K562 (cell line): ENCODE measurements around the gene RNF20. TPM values are rescaled to one million over a fixed set of nuclear protein-coding genes. Genes with fewer than 3 reads are reported as not detected.

ENCODE experiments used
- BRD4 ChIP-seq: fragments of 200-600 bp; sonication (generic); IDR thresholded peaks from 2 replicates; pipeline ENCODE4 v1.6.1; 2017; ENCODE audit warnings: inconsistent platforms
- CAMTA2 ChIP-seq: fragments of 250-450 bp; sonication (Bioruptor Pico); conservative IDR thresholded peaks from 2 replicates; pipeline ENCODE4 v1.5.1; 2022
- ELF1 ChIP-seq: fragments of 200-800 bp; sonication (Bioruptor generic); IDR thresholded peaks from 2 replicates; pipeline ENCODE4 v1.6.1; 2016; ENCODE audit warnings: missing genetic modification characterization, missing compliant biosample characterization
- ESRRB ChIP-seq: fragments of 250-450 bp; sonication (Bioruptor Pico); IDR thresholded peaks from 2 replicates; pipeline ENCODE4 v1.5.0; 2020; ENCODE audit warnings: mild to moderate bottlenecking, moderate library complexity, borderline replicate concordance
- FOSL1 ChIP-seq: fragments of 200-800 bp; sonication (Bioruptor generic); conservative IDR thresholded peaks from 2 replicates; pipeline ENCODE4 v1.6.1; 2016; ENCODE audit warnings: missing genetic modification characterization, missing compliant biosample characterization
- HDAC6 ChIP-seq: IDR thresholded peaks from 2 replicates; pipeline ENCODE4 v1.6.1; 2012; ENCODE audit warnings: low read depth, mild to moderate bottlenecking, control low read depth, inconsistent platforms, low read length, moderate library complexity
- IRF2 ChIP-seq: sonication (generic); formaldehyde crosslinking; IDR thresholded peaks from 2 replicates; pipeline ENCODE4 v1.8.1; 2022; ENCODE audit warnings: mild to moderate bottlenecking, missing genetic modification reagents
- JUN ChIP-seq, 2 experiments: sonication (generic) in 1 of 2; formaldehyde crosslinking in 1 of 2; IDR thresholded peaks; 2 replicates each; pipeline versions ENCODE4 v1.6.1 to v1.8.0; 2012 to 2022; ENCODE audit warnings: borderline replicate concordance in 2 of 2, mild to moderate bottlenecking in 2 of 2, improper control_type of control experiment in 1 of 2, low read depth in 1 of 2, low read length in 1 of 2, missing genetic modification reagents in 1 of 2
- MED1 ChIP-seq: sonication (generic); formaldehyde crosslinking; IDR thresholded peaks from 2 replicates; pipeline ENCODE4 v1.8.1; 2023; ENCODE audit warnings: missing genetic modification reagents, borderline replicate concordance
- MIER1 ChIP-seq: fragments of 450-650 bp; IDR thresholded peaks from 2 replicates; pipeline ENCODE4 v1.6.1; 2016; ENCODE audit warnings: antibody characterized with exemption, mild to moderate bottlenecking, low read depth
- NFIX ChIP-seq: fragments of 250-450 bp; sonication (Bioruptor Pico); IDR thresholded peaks from 2 replicates; pipeline ENCODE4 v1.4.0; 2020; ENCODE audit warnings: low read depth, mild to moderate bottlenecking, moderate library complexity
- NR1H2 ChIP-seq: sonication (generic); formaldehyde crosslinking; IDR thresholded peaks from 2 replicates; pipeline ENCODE4 v1.4.0; 2020; ENCODE audit warnings: mild to moderate bottlenecking, missing genetic modification reagents
- NUFIP1 ChIP-seq: fragments of 450-650 bp; IDR thresholded peaks from 2 replicates; pipeline ENCODE4 v1.6.1; 2018; ENCODE audit not compliant: partially characterized antibody
- SNRNP70 ChIP-seq: fragments of 200-400 bp; formaldehyde crosslinking; optimal IDR thresholded peaks from 2 replicates; pipeline ENCODE3; 2017; ENCODE audit warnings: low read depth, low read length
- SRSF1 ChIP-seq: fragments of 200-400 bp; formaldehyde crosslinking; IDR thresholded peaks from 2 replicates; pipeline ENCODE4 v1.6.1; 2017; ENCODE audit warnings: mild to moderate bottlenecking, low read depth, low read length, moderate library complexity
- TCF7L2 ChIP-seq: fragments of 150-350 bp; IDR thresholded peaks from 2 replicates; pipeline ENCODE4 v1.6.1; 2016; ENCODE audit warnings: low read depth, mild to moderate bottlenecking, low read length, moderate library complexity
- XRCC3 ChIP-seq: fragments of 450-650 bp; IDR thresholded peaks from 2 replicates; pipeline ENCODE4 v1.6.1; 2017; ENCODE audit warnings: mild to moderate bottlenecking, moderate library complexity
- XRCC4 ChIP-seq: IDR thresholded peaks from one replicate; pipeline ENCODE4 v1.6.1; 2011; ENCODE audit not compliant: insufficient read depth, insufficient read length; ENCODE audit errors: extremely low read depth
- ZNF232 ChIP-seq: sonication (generic); formaldehyde crosslinking; IDR thresholded peaks from 2 replicates; pipeline ENCODE4 v1.8.0; 2022; ENCODE audit warnings: mild to moderate bottlenecking, missing genetic modification reagents
- ZNF311 ChIP-seq: fragments of 250-450 bp; sonication (Bioruptor Pico); IDR thresholded peaks from 2 replicates; pipeline ENCODE4 v1.4.0; 2020; ENCODE audit warnings: mild to moderate bottlenecking, moderate library complexity
- ZNF644 ChIP-seq: fragments of 200-800 bp; sonication (Bioruptor generic); IDR thresholded peaks from 2 replicates; pipeline ENCODE4 v1.6.1; 2016; ENCODE audit warnings: low read depth, missing genetic modification characterization, missing compliant biosample characterization
- ZNF79 ChIP-seq: fragments of 250-450 bp; sonication (Bioruptor Pico); IDR thresholded peaks from 2 replicates; pipeline ENCODE4 v1.4.0; 2020; ENCODE audit warnings: low read depth, mild to moderate bottlenecking, moderate library complexity
- polyA plus RNA-seq, 8 experiments: library from polyadenylated mRNA; depleted of rRNA in 4 of 8; stranded (reverse) in 5 of 8; unstranded in 3 of 8; fragments of >200 nt; fragmentation: Nextera tagmentation in 2 of 8; fragmentation: Illumina TruSeq in 1 of 8; extraction: Ambion mirVana in 2 of 8; extraction: Trizol in 1 of 8; gene quantifications; 2 replicates each; pipeline versions ENCODE4 v1.2.1 to v1.2.3, GENCODE V29; 2011 to 2014; ENCODE audit warnings: inconsistent platforms in 1 of 8, missing spikeins in 1 of 8
- total RNA-seq, 7 experiments: library from RNA; depleted of rRNA in 6 of 7; stranded (reverse); fragments of >200 nt in 6 of 7; fragmentation: Illumina TruSeq in 2 of 7; extraction: Trizol in 2 of 7; gene quantifications; 2 replicates each; pipeline versions ENCODE4 v1.2.1 to v1.2.3, GENCODE V29; 2011 to 2021; ENCODE audit warnings: low replicate concordance in 1 of 7
- TF ChIP-seq, protein P1 (sequence below): fragments of 450-650 bp; IDR thresholded peaks from 2 replicates; pipeline ENCODE4 v1.6.1; 2016
- TF ChIP-seq, protein P2 (sequence below): sonication (generic); formaldehyde crosslinking; IDR thresholded peaks from 2 replicates; pipeline ENCODE4 v1.8.1; 2022; ENCODE audit warnings: missing genetic modification reagents
- TF ChIP-seq, protein P3 (sequence below): fragments of 250-450 bp; sonication (Bioruptor Pico); IDR thresholded peaks from 2 replicates; pipeline ENCODE4 v1.5.0; 2022; ENCODE audit warnings: mild to moderate bottlenecking
- TF ChIP-seq, protein P4 (sequence below): fragments of 250-450 bp; sonication (Bioruptor Pico); IDR thresholded peaks from 2 replicates; pipeline ENCODE4 v1.4.0; 2020; ENCODE audit warnings: mild to moderate bottlenecking, moderate library complexity

Gene RNF20
- total and polyA plus RNA-seq, 9 of the 15 experiments (the other 6 are each of a cell fraction or from before 2014, with no cell fraction given) = 5.5 to 25.0 (median 22.1) TPM

DNA sequence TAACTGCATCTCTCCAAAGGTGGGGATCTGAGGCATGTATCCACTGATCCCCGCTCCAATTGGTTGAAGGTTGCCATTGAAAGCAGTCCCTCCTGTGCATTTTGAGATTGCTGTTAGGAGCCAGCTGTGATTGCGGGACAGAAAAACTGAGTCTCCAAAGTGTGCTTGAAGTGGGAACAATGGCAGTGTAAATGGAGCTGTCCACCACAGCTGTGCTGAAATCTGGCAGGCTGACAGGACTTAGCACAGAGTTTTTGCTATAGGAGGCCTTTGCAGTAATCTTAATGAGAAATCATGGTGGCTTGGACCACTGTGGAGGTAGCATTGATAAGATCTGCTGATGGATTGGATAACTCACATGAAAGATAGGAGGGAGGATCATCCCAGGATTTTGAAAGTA lies 3.3 kb downstream of the RNF20 start (continued):
- TF ChIP-seq ZNF79 (CRISPR knock-in tag) (no peak), XRCC3 (no peak), CAMTA2 (CRISPR knock-in tag) (no peak), SRSF1 (no peak), FOSL1 (tag) (no peak), MED1 (no peak), JUN (IDR thresholded peaks at IDR 0.05; ENCODE audit: borderline replicate concordance, low read depth, low read length) (no peak), JUN (CRISPR knock-in tag; IDR thresholded peaks at IDR 0.05; ENCODE audit: borderline replicate concordance) (no peak), NR1H2 (CRISPR knock-in tag) (no peak), BRD4 (no peak), NFIX (CRISPR knock-in tag) (no peak), MIER1 (peak; percentile 90), NUFIP1 (no peak), ZNF232 (CRISPR knock-in tag) (no peak), SNRNP70 (no peak), ZNF644 (tag) (no peak), TCF7L2 (no peak), IRF2 (CRISPR knock-in tag) (no peak), ELF1 (tag) (no peak), ESRRB (CRISPR knock-in tag) (no peak), XRCC4 (no peak), ZNF311 (CRISPR knock-in tag) (no peak), HDAC6 (no peak)
- TF ChIP-seq, protein P1, sequence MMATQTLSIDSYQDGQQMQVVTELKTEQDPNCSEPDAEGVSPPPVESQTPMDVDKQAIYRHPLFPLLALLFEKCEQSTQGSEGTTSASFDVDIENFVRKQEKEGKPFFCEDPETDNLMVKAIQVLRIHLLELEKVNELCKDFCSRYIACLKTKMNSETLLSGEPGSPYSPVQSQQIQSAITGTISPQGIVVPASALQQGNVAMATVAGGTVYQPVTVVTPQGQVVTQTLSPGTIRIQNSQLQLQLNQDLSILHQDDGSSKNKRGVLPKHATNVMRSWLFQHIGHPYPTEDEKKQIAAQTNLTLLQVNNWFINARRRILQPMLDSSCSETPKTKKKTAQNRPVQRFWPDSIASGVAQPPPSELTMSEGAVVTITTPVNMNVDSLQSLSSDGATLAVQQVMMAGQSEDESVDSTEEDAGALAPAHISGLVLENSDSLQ = no peak
- TF ChIP-seq, protein P2, sequence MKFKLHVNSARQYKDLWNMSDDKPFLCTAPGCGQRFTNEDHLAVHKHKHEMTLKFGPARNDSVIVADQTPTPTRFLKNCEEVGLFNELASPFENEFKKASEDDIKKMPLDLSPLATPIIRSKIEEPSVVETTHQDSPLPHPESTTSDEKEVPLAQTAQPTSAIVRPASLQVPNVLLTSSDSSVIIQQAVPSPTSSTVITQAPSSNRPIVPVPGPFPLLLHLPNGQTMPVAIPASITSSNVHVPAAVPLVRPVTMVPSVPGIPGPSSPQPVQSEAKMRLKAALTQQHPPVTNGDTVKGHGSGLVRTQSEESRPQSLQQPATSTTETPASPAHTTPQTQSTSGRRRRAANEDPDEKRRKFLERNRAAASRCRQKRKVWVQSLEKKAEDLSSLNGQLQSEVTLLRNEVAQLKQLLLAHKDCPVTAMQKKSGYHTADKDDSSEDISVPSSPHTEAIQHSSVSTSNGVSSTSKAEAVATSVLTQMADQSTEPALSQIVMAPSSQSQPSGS (CRISPR knock-in tag) = no peak
- TF ChIP-seq, protein P3, sequence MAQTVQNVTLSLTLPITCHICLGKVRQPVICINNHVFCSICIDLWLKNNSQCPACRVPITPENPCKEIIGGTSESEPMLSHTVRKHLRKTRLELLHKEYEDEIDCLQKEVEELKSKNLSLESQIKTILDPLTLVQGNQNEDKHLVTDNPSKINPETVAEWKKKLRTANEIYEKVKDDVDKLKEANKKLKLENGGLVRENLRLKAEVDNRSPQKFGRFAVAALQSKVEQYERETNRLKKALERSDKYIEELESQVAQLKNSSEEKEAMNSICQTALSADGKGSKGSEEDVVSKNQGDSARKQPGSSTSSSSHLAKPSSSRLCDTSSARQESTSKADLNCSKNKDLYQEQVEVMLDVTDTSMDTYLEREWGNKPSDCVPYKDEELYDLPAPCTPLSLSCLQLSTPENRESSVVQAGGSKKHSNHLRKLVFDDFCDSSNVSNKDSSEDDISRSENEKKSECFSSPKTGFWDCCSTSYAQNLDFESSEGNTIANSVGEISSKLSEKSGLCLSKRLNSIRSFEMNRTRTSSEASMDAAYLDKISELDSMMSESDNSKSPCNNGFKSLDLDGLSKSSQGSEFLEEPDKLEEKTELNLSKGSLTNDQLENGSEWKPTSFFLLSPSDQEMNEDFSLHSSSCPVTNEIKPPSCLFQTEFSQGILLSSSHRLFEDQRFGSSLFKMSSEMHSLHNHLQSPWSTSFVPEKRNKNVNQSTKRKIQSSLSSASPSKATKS (CRISPR knock-in tag) = no peak
- TF ChIP-seq, protein P4, sequence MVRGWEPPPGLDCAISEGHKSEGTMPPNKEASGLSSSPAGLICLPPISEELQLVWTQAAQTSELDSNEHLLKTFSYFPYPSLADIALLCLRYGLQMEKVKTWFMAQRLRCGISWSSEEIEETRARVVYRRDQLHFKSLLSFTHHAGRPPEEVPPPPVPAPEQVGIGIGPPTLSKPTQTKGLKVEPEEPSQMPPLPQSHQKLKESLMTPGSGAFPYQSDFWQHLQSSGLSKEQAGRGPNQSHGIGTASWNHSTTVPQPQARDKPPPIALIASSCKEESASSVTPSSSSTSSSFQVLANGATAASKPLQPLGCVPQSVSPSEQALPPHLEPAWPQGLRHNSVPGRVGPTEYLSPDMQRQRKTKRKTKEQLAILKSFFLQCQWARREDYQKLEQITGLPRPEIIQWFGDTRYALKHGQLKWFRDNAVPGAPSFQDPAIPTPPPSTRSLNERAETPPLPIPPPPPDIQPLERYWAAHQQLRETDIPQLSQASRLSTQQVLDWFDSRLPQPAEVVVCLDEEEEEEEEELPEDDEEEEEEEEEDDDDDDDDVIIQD = no peak
